ENCODE results near the gene NUDT5.

Gene NUDT5

DNA sequence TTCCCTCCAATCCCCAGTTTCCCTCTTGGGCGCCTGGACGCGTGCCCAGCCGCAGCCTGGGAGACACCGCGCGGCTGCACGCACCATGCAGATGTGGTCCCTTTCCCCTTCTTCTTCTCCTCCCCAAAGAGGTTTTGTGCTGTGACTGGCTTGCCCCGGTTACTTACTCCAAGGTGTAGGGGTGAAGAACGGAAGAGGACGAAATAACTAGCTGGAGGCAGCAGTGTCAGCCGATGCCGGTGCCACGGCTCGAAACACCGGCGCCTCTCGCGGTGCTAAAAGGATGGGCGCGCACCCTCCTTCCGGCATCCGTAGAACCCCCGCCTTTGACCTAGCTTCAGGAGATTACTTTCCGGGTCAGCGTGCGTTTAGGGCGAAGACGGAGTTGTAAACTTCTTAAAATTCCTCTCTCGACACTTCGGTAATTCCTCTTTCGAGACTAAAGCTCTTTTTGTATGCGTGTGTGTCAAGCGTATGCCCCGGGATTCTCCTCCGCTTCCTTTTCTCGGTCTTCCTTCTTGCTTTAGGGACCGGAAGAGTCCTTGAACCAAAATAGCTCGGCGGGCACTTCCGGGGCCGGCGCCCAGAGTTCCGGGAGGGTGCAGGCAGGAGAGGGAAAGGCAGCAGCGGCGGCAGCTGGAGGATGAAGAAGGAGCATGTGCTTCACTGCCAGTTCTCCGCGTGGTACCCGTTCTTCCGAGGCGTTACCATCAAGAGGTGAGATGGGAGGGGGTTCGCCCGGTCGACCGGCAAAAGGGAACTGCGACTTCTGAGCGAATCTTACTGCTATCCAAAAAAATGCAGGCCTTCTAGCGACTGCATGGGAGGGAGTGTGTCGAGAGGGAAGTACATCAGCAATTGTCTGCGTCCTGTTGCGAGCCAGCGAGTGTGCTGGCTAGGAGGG is at the start of gene NUDT5, which contains the start of gene CDC123:
TSS of gene NUDT5 (minus strand) at position 289 of the 904 bp plus-strand sequence. CDS start 9,600 bp downstream, outside the sequence.
TSS of gene CDC123 (plus strand) at position 586 of the 904 bp plus-strand sequence. CDS start at position 644, 58 bp downstream.
- TF ChIP-seq, protein P1, sequence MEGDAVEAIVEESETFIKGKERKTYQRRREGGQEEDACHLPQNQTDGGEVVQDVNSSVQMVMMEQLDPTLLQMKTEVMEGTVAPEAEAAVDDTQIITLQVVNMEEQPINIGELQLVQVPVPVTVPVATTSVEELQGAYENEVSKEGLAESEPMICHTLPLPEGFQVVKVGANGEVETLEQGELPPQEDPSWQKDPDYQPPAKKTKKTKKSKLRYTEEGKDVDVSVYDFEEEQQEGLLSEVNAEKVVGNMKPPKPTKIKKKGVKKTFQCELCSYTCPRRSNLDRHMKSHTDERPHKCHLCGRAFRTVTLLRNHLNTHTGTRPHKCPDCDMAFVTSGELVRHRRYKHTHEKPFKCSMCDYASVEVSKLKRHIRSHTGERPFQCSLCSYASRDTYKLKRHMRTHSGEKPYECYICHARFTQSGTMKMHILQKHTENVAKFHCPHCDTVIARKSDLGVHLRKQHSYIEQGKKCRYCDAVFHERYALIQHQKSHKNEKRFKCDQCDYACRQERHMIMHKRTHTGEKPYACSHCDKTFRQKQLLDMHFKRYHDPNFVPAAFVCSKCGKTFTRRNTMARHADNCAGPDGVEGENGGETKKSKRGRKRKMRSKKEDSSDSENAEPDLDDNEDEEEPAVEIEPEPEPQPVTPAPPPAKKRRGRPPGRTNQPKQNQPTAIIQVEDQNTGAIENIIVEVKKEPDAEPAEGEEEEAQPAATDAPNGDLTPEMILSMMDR (IDR thresholded peaks at IDR 0.05; ENCODE audit: borderline replicate concordance, insufficient read depth, low read depth, low read length) = peak; percentile 14; the same call in 1 of the 2 replicates
- peak within 1 kb of the TSS; percentile 78 for H3K4me3 ChIP-seq (ENCODE audit: low read depth, low read length)

DNA sequence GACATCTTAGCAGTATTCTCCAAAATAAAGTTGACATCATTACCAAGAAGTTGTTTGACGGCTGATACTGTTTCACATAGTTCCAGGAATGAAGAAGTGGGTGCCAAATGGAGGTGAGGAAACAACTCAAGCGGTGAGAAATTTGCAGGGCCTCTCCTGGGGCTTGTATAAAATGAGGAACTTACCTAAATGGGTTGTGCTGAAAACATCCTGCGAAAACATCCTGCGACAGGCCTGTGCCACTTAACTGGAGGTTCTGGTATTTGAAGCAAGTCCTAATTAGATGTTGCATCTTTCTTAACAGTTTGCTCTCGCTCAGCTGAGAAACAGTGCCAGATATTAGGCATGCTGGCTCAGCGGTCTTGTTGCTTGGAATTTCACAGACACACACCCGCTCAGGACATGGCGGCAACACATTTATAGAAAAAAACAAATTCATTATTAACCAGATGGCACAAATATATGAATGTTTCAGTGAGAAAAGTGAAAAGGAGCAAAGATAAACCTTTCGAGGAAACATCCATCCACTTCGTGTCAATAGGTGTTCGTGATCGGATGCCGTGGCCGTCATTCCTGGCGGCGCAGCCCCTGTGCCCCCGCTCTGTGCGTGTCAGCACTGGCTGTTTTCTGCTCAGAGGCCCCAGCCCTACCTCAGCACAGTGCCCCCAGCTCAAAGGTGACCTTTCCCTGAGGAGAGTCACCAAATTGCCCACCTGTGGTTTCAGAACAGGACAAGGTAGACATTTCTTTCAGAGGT is 48.4 kb upstream of the NUDT5 start:
- H3K4me3 ChIP-seq (ENCODE audit: low read depth, low read length) = no peak overlapping the region
- TF ChIP-seq, protein P1 (IDR thresholded peaks at IDR 0.05; ENCODE audit: borderline replicate concordance, insufficient read depth, low read depth, low read length) = no peak

DNA sequence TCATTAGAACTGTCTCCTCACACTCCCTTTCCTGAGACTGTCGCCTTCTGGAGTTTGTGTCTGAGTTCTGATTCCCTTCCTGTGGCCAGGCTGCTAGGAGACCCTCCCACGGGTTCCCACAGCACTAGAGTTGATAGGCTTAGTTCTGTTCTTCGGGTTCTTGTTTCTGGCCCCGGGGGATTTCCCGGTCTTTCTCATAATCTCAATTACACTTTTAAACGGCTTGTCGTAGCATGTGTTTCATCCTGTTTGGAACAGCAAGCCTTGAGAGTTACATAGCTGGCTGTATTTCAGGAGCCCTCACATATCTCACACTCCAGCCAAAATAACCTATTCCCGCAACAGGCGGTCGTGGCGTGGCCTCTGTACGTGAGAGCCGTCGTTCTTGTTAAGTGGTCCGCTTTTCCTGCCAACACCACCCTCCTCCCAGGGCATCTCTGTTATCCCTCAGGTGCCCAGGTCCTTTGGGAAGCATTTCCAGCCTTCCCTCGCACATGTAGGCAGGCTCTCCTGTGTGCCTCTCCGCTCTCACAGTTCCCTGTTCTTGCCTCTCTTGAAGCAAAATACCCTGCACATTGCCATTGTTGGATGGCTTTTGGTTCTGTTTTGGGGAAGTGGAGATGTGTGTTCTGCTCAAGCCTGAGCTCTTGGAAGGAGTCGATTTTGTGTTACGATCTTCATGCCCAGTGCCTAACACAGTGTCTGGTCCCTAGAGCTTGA is 46.3 kb upstream of the NUDT5 start:
- TF ChIP-seq, protein P1 (IDR thresholded peaks at IDR 0.05; ENCODE audit: borderline replicate concordance, insufficient read depth, low read depth, low read length) = no peak
- no peak overlapping the region for H3K4me3 ChIP-seq (ENCODE audit: low read depth, low read length)

DNA sequence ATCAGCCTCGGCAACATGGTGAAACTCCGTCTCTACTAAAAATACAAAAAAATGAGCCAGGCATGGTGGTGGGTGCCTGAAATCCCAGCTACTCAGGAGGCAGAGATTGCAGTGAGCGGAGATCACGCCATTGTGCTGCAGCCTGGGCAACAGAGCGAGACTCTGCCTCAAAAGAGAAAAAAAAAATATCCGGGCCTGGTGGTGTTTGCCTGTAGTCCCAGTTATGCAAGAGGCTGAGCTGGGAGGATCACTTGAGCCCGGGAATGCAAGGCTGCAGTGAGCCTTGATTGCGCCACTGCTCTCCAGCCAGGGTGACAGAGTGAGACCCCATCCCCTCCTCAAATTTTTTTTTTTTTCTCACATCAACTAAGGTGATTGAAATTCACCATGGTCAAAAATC is 43.1 kb upstream of the NUDT5 start:
- TF ChIP-seq, protein P1 (IDR thresholded peaks at IDR 0.05; ENCODE audit: borderline replicate concordance, insufficient read depth, low read depth, low read length) = no peak
- H3K4me3 ChIP-seq (ENCODE audit: low read depth, low read length) = no peak overlapping the region

DNA sequence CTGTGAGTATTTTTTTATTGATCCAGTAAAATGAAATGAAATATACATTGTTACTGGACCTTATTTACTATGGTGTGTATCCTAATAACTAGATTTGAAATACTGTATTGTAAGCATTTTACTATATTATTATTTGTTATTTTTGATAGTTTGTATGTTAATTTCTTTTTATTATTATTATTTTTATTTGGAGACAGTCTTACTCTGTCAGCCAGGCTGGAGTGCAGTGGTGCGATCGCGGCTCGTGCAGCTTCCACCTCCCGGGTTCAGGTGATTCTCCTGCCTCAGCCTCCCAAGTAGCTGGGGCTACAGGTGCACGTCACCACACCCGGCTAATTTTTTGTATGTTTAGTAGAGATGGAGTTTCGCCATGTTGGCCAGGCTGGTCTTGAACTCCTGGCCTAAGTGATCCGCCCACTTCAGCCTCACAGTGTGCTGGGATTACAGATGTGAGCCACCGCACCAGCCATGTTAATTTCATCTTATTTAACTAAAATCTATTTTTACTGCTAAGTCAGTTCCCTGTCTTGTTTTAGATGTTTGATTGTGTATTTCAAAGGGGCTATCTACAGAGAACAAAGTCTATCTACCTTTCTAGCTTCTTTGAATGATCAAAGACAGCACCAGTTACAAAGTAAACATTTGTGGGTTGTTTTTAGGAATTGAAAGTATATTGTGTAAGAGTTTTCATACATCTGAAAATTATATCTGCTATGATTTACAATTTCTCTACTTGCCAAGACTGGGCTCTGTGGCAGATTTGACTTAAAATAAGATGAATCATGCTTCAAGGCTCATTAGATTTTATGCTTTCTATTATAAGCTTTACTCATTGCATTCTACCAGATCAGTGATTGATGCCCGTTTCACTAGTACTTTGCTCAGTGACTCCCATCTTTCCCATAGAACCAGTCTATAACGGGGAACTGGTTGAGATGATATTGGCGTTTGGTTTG is 41.9 kb upstream of the NUDT5 start:
- no peak overlapping the region for H3K4me3 ChIP-seq (ENCODE audit: low read depth, low read length)
- TF ChIP-seq, protein P1 (IDR thresholded peaks at IDR 0.05; ENCODE audit: borderline replicate concordance, insufficient read depth, low read depth, low read length) = no peak

DNA sequence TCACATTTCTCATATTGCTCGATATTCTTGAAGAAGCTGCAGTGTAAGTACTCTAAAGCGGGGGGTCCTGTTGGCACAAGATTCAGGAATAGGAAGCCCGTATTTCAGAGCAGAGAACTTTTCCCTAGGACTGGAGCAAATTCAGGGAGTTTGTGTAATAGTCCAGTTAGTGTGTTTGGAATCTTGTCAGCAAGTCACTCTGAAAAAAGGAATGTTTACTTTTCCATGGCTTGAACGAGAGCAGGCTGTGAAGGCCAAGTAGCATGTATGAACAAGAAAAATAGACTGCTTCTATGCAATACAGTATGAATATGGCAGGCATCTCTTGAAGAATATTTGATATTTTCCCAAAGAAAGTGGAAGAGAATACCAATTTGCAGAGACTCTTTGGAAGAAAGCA is 40.1 kb upstream of the NUDT5 start:
- H3K4me3 ChIP-seq (ENCODE audit: low read depth, low read length) = no peak overlapping the region
- TF ChIP-seq, protein P1 (IDR thresholded peaks at IDR 0.05; ENCODE audit: borderline replicate concordance, insufficient read depth, low read depth, low read length) = no peak

Measured in GM12875 (cell line).